ENCODE measurements around the gene PTPRN2.

The PTPRN2 gene

GRCh38 chr7:158072991-158073730, 514.5 kb downstream of the PTPRN2 start:
- no peak for DNase-seq

GRCh38 chr7:158070222-158070920, 517.3 kb downstream of the PTPRN2 start:
- no peak for DNase-seq

GRCh38 chr7:158068853-158069252, 518.8 kb downstream of the PTPRN2 start:
- DNase-seq: no peak

- no peak for DNase-seq
Measured at GRCh38 chr7:158067931-158068482, 519.6 kb downstream of the PTPRN2 start.

GRCh38 chr7:158067219-158067930, 520.2 kb downstream of the PTPRN2 start:
- no peak for DNase-seq

- DNase-seq: no peak
Measured at GRCh38 chr7:158066085-158066484, 521.5 kb downstream of the PTPRN2 start.

- DNase-seq: no peak
Measured at GRCh38 chr7:158065340-158065739, 522.3 kb downstream of the PTPRN2 start.

- no peak for DNase-seq
Measured at GRCh38 chr7:158064631-158065030, 523.0 kb downstream of the PTPRN2 start.

- DNase-seq: no peak
Measured at GRCh38 chr7:158063850-158064610, 523.6 kb downstream of the PTPRN2 start.

GRCh38 chr7:158062661-158063060, 525.0 kb downstream of the PTPRN2 start:
- no peak for DNase-seq

GRCh38 chr7:158061884-158062656, 525.6 kb downstream of the PTPRN2 start:
- DNase-seq: no peak

- DNase-seq: no peak
Measured at GRCh38 chr7:158061026-158061630, 526.5 kb downstream of the PTPRN2 start.

GRCh38 chr7:158060216-158060615, 527.4 kb downstream of the PTPRN2 start:
- DNase-seq: no peak

GRCh38 chr7:158057446-158057845, 530.2 kb downstream of the PTPRN2 start:
- DNase-seq: no peak

GRCh38 chr7:158056761-158057160, 530.9 kb downstream of the PTPRN2 start:
- DNase-seq: no peak

- no peak for DNase-seq
Measured at GRCh38 chr7:158055726-158056510, 531.7 kb downstream of the PTPRN2 start.

- DNase-seq: no peak
Measured at GRCh38 chr7:158054611-158055010, 533.0 kb downstream of the PTPRN2 start.

- no peak for DNase-seq
Measured at GRCh38 chr7:158054081-158054480, 533.5 kb downstream of the PTPRN2 start.

GRCh38 chr7:158053183-158053915, 534.3 kb downstream of the PTPRN2 start:
- no peak for DNase-seq
